Measurements from ENCODE around the gene PFKFB3. TPM values are rescaled to one million over a fixed set of nuclear protein-coding genes. Genes with fewer than 3 reads are reported as not detected.

The PFKFB3 gene
- total and polyA plus RNA-seq, 2 of the 13 experiments (the other 11 are each of a cell fraction or from before 2014, with no cell fraction given): 1.2 to 13.3 TPM

- no peak for TF ChIP-seq MTERF4 (CRISPR knock-in tag; IDR thresholded peaks at IDR 0.05)
- TF ChIP-seq ADNP (CRISPR knock-in tag; IDR thresholded peaks at IDR 0.05): no peak
- no peak for TF ChIP-seq IKZF4 (CRISPR knock-in tag; IDR thresholded peaks at IDR 0.05; ENCODE audit: borderline replicate concordance, low read depth, not compliant biosample characterization)
- no peak for TF ChIP-seq SRSF4 (IDR thresholded peaks at IDR 0.05; ENCODE audit: low read depth, low read length, poor library complexity, severe bottlenecking)
- no peak for TF ChIP-seq CBX2 (IDR thresholded peaks at IDR 0.05; ENCODE audit: low read depth, low read length)
- TF ChIP-seq CBX2 (CRISPR knock-in tag; IDR thresholded peaks at IDR 0.05; ENCODE audit: low read depth): no peak
- TF ChIP-seq MBNL3 (CRISPR knock-in tag; conservative IDR thresholded peaks at IDR 0.05): no peak
- TF ChIP-seq, protein P1, sequence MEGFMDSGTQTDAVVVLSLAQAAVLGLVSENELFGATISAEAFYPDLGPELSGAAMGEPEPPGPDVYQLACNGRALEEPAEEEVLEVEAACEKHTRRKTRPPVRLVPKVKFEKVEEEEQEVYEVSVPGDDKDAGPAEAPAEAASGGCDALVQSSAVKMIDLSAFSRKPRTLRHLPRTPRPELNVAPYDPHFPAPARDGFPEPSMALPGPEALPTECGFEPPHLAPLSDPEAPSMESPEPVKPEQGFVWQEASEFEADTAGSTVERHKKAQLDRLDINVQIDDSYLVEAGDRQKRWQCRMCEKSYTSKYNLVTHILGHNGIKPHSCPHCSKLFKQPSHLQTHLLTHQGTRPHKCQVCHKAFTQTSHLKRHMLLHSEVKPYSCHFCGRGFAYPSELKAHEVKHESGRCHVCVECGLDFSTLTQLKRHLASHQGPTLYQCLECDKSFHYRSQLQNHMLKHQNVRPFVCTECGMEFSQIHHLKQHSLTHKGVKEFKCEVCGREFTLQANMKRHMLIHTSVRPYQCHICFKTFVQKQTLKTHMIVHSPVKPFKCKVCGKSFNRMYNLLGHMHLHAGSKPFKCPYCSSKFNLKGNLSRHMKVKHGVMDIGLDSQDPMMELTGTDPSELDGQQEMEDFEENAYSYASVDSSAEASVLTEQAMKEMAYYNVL (CRISPR knock-in tag; IDR thresholded peaks at IDR 0.05; ENCODE audit: borderline replicate concordance): no peak
- TF ChIP-seq ZFP36 (IDR thresholded peaks at IDR 0.05; ENCODE audit: borderline replicate concordance, low read depth, low read length, partially characterized antibody): no peak
- peak; percentile 14; the same call in 1 of the 2 replicates for TF ChIP-seq GATAD1 (CRISPR knock-in tag; IDR thresholded peaks at IDR 0.05)
- TF ChIP-seq ZNF225 (CRISPR knock-in tag; IDR thresholded peaks at IDR 0.05): no peak
- peak; percentile 48; the same call in 1 of the 2 replicates for TF ChIP-seq TBX3 (IDR thresholded peaks at IDR 0.05; ENCODE audit: borderline replicate concordance)
- no peak for TF ChIP-seq HNRNPL (IDR thresholded peaks at IDR 0.05; ENCODE audit: low read depth, low read length)
- TF ChIP-seq ZNF615 (CRISPR knock-in tag; IDR thresholded peaks at IDR 0.05; ENCODE audit: borderline replicate concordance): no peak
- TF ChIP-seq ZSCAN22 (CRISPR knock-in tag; IDR thresholded peaks at IDR 0.05): no peak
- TF ChIP-seq, protein P2, sequence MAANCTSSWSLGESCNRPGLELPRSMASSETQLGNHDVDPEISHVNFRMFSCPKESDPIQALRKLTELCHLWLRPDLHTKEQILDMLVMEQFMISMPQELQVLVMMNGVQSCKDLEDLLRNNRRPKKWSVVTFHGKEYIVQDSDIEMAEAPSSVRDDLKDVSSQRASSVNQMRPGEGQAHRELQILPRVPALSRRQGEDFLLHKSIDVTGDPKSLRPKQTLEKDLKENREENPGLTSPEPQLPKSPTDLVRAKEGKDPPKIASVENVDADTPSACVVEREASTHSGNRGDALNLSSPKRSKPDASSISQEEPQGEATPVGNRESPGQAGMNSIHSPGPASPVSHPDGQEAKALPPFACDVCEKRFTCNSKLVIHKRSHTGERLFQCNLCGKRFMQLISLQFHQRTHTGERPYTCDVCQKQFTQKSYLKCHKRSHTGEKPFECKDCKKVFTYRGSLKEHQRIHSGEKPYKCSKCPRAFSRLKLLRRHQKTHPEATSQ (CRISPR knock-in tag; IDR thresholded peaks at IDR 0.05; ENCODE audit: borderline replicate concordance): 0 out of 2 replicates have a peak, but pooled peaks have one; percentile 82
- no peak for TF ChIP-seq RELA (CRISPR knock-in tag; IDR thresholded peaks at IDR 0.05)
- TF ChIP-seq HNRNPK (IDR thresholded peaks at IDR 0.05; ENCODE audit: low read depth, low read length, poor library complexity, severe bottlenecking): no peak
- TF ChIP-seq ZNF234 (CRISPR knock-in tag; conservative IDR thresholded peaks at IDR 0.05): no peak
- TF ChIP-seq ZNF792 (CRISPR knock-in tag; IDR thresholded peaks at IDR 0.05): peak; percentile 84; the same call in 1 of the 2 replicates
- TF ChIP-seq MED1 (CRISPR knock-in tag; IDR thresholded peaks at IDR 0.05): peak; percentile 80
- peak; percentile 86 for TF ChIP-seq ELF3 (CRISPR knock-in tag; IDR thresholded peaks at IDR 0.05)
- TF ChIP-seq PLRG1 (conservative IDR thresholded peaks at IDR 0.05): no peak
- peak; percentile 59; the same call in 1 of the 2 replicates for TF ChIP-seq RCOR2 (CRISPR knock-in tag; IDR thresholded peaks at IDR 0.05)
- TF ChIP-seq HMG20A (CRISPR knock-in tag; IDR thresholded peaks at IDR 0.05; ENCODE audit: borderline replicate concordance): peak; percentile 82; the same call in 1 of the 2 replicates
- peak; percentile 87; the same call in 1 of the 2 replicates for TF ChIP-seq TFDP1 (CRISPR knock-in tag; IDR thresholded peaks at IDR 0.05; ENCODE audit: borderline replicate concordance)
Observed at GRCh38 chr10:6279540-6280267, 77.0 kb downstream of the PFKFB3 start (continued).
